Right atrium auricular region (tissue), 2 donors: ENCODE data around the gene EXOC4. TPM values are rescaled to one million over a fixed set of nuclear protein-coding genes. Genes with fewer than 3 reads are reported as not detected.

Experiments
- DNase-seq: peaks from one replicate; pipeline ENCODE4 v3.0.0-alpha.2; 2019; ENCODE audit warnings: low spot score
- H3K27ac ChIP-seq, 2 donors: fragments of 200-600 bp; sonication (generic); 1 replicate in 1 of 2; 2 replicates in 1 of 2; pipeline ENCODE4 v1.5.1; 2016 to 2019
- H3K27me3 ChIP-seq, 2 donors: fragments of 200-600 bp; sonication (generic); one replicate each; pipeline versions ENCODE4 v1.5.1 to v1.6.0; 2017 to 2019
- H3K36me3 ChIP-seq: fragments of 200-600 bp; sonication (generic); one replicate; pipeline ENCODE4 v1.5.1; 2016
- H3K4me1 ChIP-seq, 2 donors: fragments of 200-600 bp; sonication (generic); one replicate each; pipeline versions ENCODE4 v1.5.1 to v1.6.0; 2017 to 2019
- H3K4me3 ChIP-seq, 2 donors: fragments of 200-600 bp; sonication (generic); 1 replicate in 1 of 2; 2 replicates in 1 of 2; pipeline ENCODE4 v1.5.1; 2017 to 2019; ENCODE audit warnings: mild to moderate bottlenecking in 1 of 2, moderate library complexity in 1 of 2
- H3K9me3 ChIP-seq, 2 donors: fragments of 200-600 bp; sonication (generic); one replicate each; pipeline ENCODE4 v1.5.1; 2019
- CTCF ChIP-seq, 2 donors: fragments of 200-600 bp; sonication (generic); IDR thresholded peaks; one replicate each; pipeline ENCODE4 v1.5.1; 2019; ENCODE audit warnings: antibody characterized with exemption in 2 of 2
- total RNA-seq, 2 donors: library from RNA; depleted of rRNA; stranded (reverse); fragments of >200 nt; gene quantifications; one replicate each; pipeline ENCODE4 v1.1.0, GENCODE V29; 2016

The EXOC4 gene
- total RNA-seq, 2 donors from 2014 or later: 24.7 to 30.6 TPM

GRCh38 chr7:133475655-133476054 is 222.8 kb downstream of the EXOC4 start:
- Histone ChIP-seq H3K9me3 (no peaks in the 10 kb centered on the region), H3K4me3 (no peak overlapping the region), H3K4me1 (no peaks in the 10 kb centered on the region), H3K27ac (no peak overlapping the region), H3K36me3 (no peaks in the 10 kb centered on the region), H3K27me3 (no peaks in the 10 kb centered on the region)
- TF ChIP-seq CTCF (IDR thresholded peaks at IDR 0.05): no peak
- no peak for DNase-seq

GRCh38 chr7:133477791-133478190 is 224.9 kb downstream of the EXOC4 start:
- no peak for DNase-seq
- H3K4me1 ChIP-seq: no peaks in the 10 kb centered on the region
- no peaks in the 10 kb centered on the region for H3K36me3 ChIP-seq

GRCh38 chr7:133478591-133479135 is 225.8 kb downstream of the EXOC4 start:
- H3K9me3 ChIP-seq: no peaks in the 10 kb centered on the region
- no peak overlapping the region for H3K4me3 ChIP-seq
- H3K27me3 ChIP-seq: no peaks in the 10 kb centered on the region
- H3K27ac ChIP-seq: no peak overlapping the region
- TF ChIP-seq CTCF (IDR thresholded peaks at IDR 0.05): no peak
- no peaks in the 10 kb centered on the region for H3K4me1 ChIP-seq
- H3K36me3 ChIP-seq: no peaks in the 10 kb centered on the region
- DNase-seq: no peak

More at GRCh38 chr7:133477791-133478190, 224.9 kb downstream of the EXOC4 start:
- no peak for TF ChIP-seq CTCF (IDR thresholded peaks at IDR 0.05)
- Histone ChIP-seq H3K9me3 (no peaks in the 10 kb centered on the region), H3K4me3 (no peak overlapping the region), H3K27ac (no peak overlapping the region), H3K27me3 (no peaks in the 10 kb centered on the region)

- H3K36me3 ChIP-seq: no peaks in the 10 kb centered on the region
- H3K4me3 ChIP-seq: no peak overlapping the region
- no peaks in the 10 kb centered on the region for H3K4me1 ChIP-seq
- H3K27me3 ChIP-seq: no peaks in the 10 kb centered on the region
- no peak overlapping the region for H3K27ac ChIP-seq
- no peaks in the 10 kb centered on the region for H3K9me3 ChIP-seq
- no peak for TF ChIP-seq CTCF (IDR thresholded peaks at IDR 0.05)
- DNase-seq: no peak
Observed at GRCh38 chr7:133479456-133480065, 226.7 kb downstream of the EXOC4 start.

GRCh38 chr7:133480868-133481267 is 228.0 kb downstream of the EXOC4 start:
- Histone ChIP-seq H3K9me3 (no peaks in the 10 kb centered on the region), H3K4me3 (no peak overlapping the region), H3K27ac (no peak overlapping the region), H3K4me1 (no peaks in the 10 kb centered on the region), H3K36me3 (no peaks in the 10 kb centered on the region), H3K27me3 (no peaks in the 10 kb centered on the region)
- no peak for TF ChIP-seq CTCF (IDR thresholded peaks at IDR 0.05)
- DNase-seq: no peak

GRCh38 chr7:133481676-133482075 is 228.8 kb downstream of the EXOC4 start:
- Histone ChIP-seq H3K9me3 (no peaks in the 10 kb centered on the region), H3K27ac (no peak overlapping the region), H3K27me3 (no peaks in the 10 kb centered on the region), H3K4me1 (no peaks in the 10 kb centered on the region), H3K36me3 (no peaks in the 10 kb centered on the region), H3K4me3 (no peak overlapping the region)
- DNase-seq: no peak
- no peak for TF ChIP-seq CTCF (IDR thresholded peaks at IDR 0.05)
